GM21786 (cell line): ENCODE results near the gene TPD52L1.

Source experiments
- ATAC-seq: cut with Tn5 transposase; IDR thresholded peaks from one replicate; pipeline ENCODE4 v1.9.1; 2021; ENCODE audit not compliant: unreplicated experiment

The TPD52L1 gene

DNA sequence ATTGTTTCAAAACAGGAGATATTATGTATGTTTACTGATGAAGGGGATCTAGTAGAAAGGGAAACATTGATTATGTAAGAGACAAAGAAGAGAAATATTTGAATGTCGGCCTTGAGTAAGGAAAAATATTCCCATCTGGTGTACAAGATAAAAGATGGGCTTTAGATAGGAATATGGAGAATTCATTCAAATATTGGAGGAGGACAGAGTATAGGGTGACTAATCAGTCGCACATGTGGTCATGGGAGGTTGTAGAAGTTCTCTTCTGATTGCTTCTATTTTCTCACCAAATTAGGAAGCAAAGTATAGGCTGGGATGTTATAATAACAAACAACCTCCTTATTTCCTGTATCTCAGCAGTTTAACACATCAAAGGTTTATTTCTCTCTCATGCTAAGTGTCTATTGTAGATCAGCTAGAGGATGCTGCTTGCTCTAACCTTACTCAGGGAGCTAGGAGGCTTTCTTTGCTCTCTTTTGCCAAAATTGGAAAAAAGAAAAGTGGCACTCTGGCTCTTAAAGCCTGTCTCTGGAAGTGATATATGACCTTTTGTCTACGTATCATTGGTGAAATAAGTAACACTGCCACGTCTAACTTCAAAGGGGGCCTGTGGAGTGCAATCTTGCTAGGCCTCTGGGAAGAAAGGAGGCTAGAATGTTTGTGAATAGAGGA is 149.4 kb downstream of the TPD52L1 start:
- no peak for ATAC-seq

DNA sequence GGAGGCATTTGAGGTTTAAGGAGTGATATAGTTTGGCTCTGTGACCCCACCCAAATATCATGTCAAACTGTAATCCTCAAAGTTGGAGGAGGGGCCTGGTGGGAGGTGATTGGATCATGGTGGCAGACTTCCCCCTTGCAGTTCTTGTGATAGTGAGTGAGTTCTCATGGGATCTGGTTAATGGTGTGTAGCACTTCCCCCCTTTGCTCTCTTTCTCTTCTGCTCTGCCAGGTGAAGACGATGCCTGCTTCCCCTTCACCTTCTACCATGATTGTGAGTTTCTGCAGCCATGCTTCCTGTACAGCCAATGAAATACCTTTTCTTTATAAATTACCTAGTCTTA is 149.9 kb downstream of the TPD52L1 start:
- no peak for ATAC-seq

DNA sequence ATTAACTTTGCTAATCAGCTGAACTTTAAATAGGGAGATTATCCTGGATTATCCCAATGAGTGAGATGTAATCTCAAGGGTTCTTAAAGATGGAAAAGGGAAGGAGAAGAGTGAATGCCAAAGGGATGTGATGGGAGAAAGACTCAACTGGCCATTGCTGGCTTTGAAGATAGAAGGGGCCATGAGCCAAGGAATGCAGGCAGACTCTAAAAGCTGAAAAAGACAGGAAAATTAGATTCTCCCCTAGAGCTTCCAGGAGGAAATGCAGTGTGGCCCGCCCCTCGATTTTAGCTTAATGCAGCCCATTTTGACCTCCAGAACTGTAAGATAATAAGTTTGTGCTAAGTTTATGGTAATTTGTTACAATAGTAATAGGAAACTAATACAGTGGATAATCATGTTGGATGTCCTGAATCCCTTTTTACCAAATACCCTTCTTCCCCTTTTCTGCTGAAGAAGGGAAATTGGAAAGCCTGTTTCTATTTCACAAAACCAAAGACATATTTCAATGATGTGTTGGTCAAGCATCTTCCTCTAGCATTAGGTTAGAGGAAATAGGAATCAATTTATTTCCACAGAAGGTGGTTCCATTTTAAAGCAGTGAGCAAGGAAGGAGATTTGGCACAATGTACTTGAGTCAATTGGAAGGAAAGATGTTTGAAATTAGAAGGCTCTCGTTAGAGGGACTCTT is 151.5 kb downstream of the TPD52L1 start:
- no peak for ATAC-seq

DNA sequence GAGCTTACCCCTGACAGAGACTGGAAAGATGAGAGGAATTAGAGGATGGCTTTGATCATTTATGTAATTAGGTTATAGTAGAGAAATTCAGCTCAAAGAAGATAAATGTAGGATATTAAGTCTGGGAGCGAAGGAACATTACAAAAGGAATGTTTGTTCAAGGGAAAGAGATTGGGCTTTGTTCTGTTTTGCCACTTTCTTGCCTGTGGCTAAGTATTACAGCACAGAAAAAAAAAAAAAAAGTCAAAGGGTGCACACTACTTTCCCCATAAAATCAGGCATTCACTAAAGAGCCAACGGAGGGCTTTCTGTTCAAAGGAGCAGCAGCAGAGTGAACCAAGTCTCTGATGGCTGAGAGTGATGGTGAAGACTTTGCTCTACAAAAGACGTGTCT is 153.2 kb downstream of the TPD52L1 start:
- ATAC-seq: no peak

DNA sequence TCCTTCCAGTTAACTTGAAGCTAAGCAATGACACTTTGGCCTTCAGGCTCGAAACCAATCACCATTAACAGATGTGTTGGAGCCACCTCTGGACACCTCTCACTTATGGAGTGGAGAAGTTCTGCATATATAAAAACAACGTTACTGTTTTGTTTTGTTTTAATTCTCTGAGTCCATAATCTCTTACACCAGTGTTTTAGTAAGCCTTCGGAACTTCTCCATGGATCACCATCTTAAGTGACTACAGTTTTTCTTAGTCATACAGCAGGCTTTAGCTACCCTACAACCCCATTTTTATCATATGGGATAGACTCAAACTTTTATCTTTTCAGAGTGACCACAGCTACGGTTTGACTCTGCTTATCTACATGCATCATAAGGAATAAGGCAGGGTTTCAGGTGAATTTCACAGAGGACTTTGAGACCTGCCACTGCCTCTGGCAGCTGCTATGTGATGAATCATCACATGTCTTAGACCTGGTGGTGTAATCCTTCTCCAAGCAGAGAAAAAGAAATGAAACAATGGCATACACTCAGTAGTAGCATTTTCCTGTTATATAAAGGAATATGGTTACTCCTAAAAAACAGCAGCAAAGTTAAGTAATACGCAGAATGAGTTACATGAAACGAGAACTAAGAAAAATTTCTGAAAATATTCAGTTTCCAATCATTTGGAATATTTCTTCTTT is 153.7 kb downstream of the TPD52L1 start:
- no peak for ATAC-seq

DNA sequence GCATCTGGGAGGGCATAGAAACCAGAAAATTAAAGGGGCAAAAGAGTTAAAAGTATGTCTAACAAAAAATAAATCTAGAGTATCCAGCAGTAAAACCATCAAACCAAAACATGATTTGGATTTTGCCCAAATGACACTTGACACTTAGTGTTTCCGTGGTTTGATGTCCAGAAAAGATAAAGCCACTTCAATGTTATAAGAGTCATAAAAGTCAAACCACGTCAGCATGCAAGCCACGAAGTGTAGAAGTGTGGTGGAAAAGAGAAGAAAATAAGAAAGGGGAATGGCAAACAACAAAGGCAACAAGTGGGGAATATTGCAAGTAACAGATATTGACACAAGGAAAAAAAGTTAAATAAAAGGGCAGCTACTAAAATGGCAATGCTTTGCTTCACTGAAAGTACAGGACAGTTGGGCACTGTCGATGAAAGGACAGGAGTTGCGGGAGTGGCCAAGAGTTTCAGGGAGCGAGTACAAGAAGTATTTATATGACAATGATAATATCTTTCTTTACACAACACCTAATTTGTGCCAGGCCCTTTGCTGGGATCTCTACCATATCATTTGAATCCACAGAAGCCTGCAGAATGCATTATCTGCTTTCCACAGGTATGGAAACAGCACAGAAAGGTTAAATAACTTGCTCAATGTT is 154.5 kb downstream of the TPD52L1 start:
- no peak for ATAC-seq

DNA sequence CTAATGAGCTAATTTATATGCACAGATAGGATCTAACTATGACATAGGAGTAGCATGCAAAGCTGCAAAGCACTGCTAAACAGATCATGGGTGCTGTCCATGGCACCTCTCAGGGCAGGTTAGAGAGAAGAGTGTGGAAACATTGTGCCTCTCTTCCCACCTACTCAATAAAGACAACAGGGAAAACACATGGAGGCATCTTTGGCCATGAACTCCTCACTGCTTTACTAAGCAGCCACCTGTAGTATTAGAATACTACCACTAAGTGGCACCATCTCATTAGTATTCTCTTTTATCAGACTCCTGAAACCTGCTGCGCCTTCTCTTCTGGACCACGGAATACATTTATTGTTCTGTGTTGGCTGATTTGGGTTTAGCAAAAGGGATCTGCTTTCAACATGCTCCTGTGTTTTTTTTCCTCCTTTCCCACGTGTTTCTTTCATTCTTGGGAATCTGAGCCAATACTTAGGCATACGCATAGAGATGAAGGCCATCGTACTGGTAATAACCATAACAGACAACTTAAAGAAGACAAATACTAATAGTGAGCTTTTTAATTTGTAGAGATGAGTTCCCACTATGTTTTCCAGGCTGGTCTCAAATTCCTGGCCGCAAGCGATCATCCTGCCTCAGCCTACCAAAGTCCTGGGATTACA is 157.5 kb downstream of the TPD52L1 start:
- ATAC-seq: peak; percentile 87

DNA sequence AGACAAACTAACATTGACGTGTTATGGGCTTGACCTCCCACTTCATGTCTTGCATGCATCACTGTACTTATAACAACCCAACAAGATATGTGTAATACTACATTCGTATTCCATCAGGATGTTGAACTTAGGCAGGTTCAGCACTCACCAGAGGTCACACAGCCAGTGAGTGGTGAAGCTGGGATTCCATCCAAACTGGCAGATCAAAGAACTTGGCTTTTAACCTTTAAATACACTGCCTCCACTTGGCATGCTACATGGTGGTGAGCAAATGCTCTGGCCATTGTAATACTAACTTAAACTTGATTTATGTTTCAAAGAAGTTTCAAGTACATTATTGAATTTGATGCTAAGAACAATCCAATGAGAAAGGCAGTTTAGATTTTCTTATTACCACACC is 158.9 kb downstream of the TPD52L1 start:
- no peak for ATAC-seq

DNA sequence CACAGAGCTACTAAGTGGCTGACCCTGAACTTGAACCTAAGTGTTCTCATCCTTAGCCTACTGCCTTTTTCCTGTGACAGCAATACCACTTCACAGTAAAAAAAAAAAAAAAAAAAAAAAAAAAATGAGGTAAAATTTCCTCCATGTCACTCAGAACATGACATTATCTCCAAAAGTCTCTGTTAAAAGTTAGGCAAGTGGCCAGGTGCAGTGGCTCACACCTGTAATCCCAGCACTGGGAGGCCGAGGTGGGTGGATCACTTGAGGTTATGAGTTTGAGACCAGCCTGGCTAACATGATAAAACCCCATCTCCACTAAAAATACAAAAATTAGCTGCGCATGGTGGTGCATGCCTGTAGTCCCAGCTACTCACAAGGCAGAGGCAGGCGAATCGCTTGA is 159.4 kb downstream of the TPD52L1 start:
- no peak for ATAC-seq
